ENCODE results near the gene CST9. TPM values are rescaled to one million over a fixed set of nuclear protein-coding genes. Genes with fewer than 3 reads are reported as not detected.
"Not testable (repeated sequence)": the region's sequence is repeated elsewhere in the genome, so short reads cannot be mapped to it uniquely, and the experiment has no call there.

CST9 gene
- total and polyA plus RNA-seq, 9 donors: not detected

- intact Hi-C loops (cut with DNase I): no loop called here
- TF ChIP-seq CTCF (IDR thresholded peaks at IDR 0.05) (no peak), POLR2A (IDR thresholded peaks at IDR 0.05) (no peak), EP300 (IDR thresholded peaks at IDR 0.05) (no peak)
- no peaks in the 10 kb centered on the region for H3K9me3 ChIP-seq
- no peaks in the 10 kb centered on the region for H3K27me3 ChIP-seq
- H3K4me1 ChIP-seq (ENCODE audit: insufficient read depth): no peaks in the 10 kb centered on the region
- DNase-seq: no peak
- H3K27ac ChIP-seq: no peak overlapping the region
- no peak overlapping the region for H3K4me3 ChIP-seq
- H3K36me3 ChIP-seq: no peaks in the 10 kb centered on the region
Observed at GRCh38 chr20:23583526-23583925, 22.2 kb downstream of the CST9 start.

GRCh38 chr20:23582293-23582692 is 23.4 kb downstream of the CST9 start:
- 65 to 94% (median 79%) methylated on average over 1 of the region's 1 CpG for WGBS, 3 donors
- Histone ChIP-seq H3K36me3 (no peaks in the 10 kb centered on the region), H3K9me3 (no peaks in the 10 kb centered on the region), H3K27ac (no peak overlapping the region), H3K4me1 (ENCODE audit: insufficient read depth) (no peaks in the 10 kb centered on the region), H3K27me3 (no peaks in the 10 kb centered on the region), H3K4me3 (no peak overlapping the region)
- DNase-seq: no peak
- intact Hi-C loops (cut with DNase I): no loop called here
- no peak for TF ChIP-seq EP300 (IDR thresholded peaks at IDR 0.05)
- no peak for TF ChIP-seq CTCF (IDR thresholded peaks at IDR 0.05)
- no peak for TF ChIP-seq POLR2A (IDR thresholded peaks at IDR 0.05)

GRCh38 chr20:23581833-23582232 is 23.9 kb downstream of the CST9 start:
- H3K4me1 ChIP-seq (ENCODE audit: insufficient read depth); intact Hi-C loops (cut with DNase I); H3K36me3 ChIP-seq; H3K27ac ChIP-seq; H3K9me3 ChIP-seq; DNase-seq; H3K4me3 ChIP-seq; H3K27me3 ChIP-seq: not testable (repeated sequence)
- WGBS, 3 donors: 78 to 89% (median 78%) methylated on average over 9 of the region's 9 CpGs

GRCh38 chr20:23574977-23575376 is 30.7 kb downstream of the CST9 start:
- Histone ChIP-seq H3K9me3 (no peaks in the 10 kb centered on the region), H3K4me1 (ENCODE audit: insufficient read depth) (no peaks in the 10 kb centered on the region), H3K4me3 (no peak overlapping the region), H3K27me3 (no peaks in the 10 kb centered on the region), H3K36me3 (no peaks in the 10 kb centered on the region), H3K27ac (no peak overlapping the region)
- intact Hi-C loops (cut with DNase I): no loop called here
- DNase-seq: no peak
- TF ChIP-seq POLR2A (IDR thresholded peaks at IDR 0.05): no peak
- no peak for TF ChIP-seq CTCF (IDR thresholded peaks at IDR 0.05)
- TF ChIP-seq EP300 (IDR thresholded peaks at IDR 0.05): no peak

- no peak for TF ChIP-seq EP300 (IDR thresholded peaks at IDR 0.05)
- no peak for TF ChIP-seq CTCF (IDR thresholded peaks at IDR 0.05)
- TF ChIP-seq POLR2A (IDR thresholded peaks at IDR 0.05): no peak
Observed at GRCh38 chr20:23570178-23570760, 35.4 kb downstream of the CST9 start.

More at GRCh38 chr20:23570178-23570760, 35.4 kb downstream of the CST9 start:
- Histone ChIP-seq H3K27ac (no peak overlapping the region), H3K36me3 (no peaks in the 10 kb centered on the region), H3K4me3 (no peak overlapping the region), H3K27me3 (no peaks in the 10 kb centered on the region), H3K4me1 (ENCODE audit: insufficient read depth) (no peaks in the 10 kb centered on the region), H3K9me3 (no peaks in the 10 kb centered on the region)
- DNase-seq: no peak
- 64 to 67% (median 67%) methylated on average over 2 of the region's 2 CpGs for WGBS, 3 donors
- intact Hi-C loops (cut with DNase I): no loop called here

Data from ovary (tissue), 9 donors.